Fibroblast of peridontal ligament (primary cell): ENCODE measurements around the gene CDCA7L.
A peak's percentile ranks its signal among the peaks of the same experiment; 100 is the strongest.

ENCODE experiments used
- DNase-seq: peaks from one replicate; pipeline ENCODE4 v3.0.0-alpha.2; 2010; ENCODE audit errors: extremely low read depth

Gene CDCA7L

DNA sequence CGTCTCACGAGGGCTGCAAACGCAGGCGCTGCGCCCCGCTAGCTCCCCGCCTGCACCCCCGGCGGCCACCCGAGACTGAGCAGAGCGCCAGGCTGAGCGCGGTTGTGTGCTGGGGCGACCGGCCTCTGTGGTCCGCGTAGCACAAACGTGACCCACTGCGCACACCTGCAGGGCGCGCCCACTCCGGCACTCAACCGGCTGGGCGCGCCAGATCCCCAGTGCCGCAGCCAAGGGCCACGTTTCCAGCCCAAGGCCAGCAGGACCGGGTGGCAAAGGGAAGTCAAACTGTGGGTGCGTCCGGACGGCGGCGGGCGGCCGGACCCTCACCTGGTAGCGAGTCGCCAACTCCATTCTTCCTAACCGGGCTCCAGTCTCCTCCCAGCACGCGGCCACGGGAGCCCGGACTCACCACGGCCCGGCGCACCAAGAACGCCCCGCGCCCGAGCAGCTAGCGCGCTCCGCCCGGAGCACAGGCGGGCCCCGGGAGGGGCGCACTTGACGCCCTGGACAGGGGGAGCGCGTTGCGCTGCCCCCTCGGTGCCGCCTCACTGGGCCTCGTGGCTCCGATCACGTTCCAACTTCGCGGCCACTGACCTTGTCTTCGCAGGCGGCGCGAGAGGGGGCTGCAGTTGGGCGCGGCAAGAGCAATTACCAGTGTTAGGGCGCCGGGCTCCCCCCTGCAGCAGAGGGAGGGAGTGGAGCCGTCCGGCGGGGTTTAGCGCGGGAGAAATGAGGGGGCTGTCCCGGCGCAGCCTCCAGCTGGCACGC is at the start of gene CDCA7L:
TSS of gene CDCA7L (minus strand) at position 446 of the 768 bp plus-strand sequence. CDS start at position 351, 95 bp downstream.
- peak; percentile 54 for DNase-seq

DNA sequence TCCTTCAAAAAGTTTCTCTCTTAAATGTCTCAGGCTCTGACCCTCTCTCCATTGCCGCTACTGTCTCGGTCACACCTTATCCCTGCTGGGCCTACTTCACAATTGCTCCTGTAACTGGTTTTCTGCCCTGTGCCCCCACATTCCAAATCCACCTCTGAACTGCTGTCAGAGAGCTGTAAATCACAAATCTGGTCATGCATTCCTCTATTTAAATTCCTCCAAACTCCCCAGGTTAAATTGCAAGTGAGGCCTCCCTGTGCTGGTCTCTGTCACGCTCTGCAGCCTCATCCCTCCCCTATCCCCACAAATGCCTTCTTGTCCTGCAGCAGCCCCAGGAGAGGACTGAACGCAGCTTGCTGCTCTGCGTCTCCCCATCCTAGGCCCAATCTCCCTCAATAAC is 40.4 kb upstream of the CDCA7L start:
- no peak for DNase-seq

- DNase-seq, result no peak
Measured at GRCh38 chr7:21984042-21984441, 38.3 kb upstream of the CDCA7L start.

DNA sequence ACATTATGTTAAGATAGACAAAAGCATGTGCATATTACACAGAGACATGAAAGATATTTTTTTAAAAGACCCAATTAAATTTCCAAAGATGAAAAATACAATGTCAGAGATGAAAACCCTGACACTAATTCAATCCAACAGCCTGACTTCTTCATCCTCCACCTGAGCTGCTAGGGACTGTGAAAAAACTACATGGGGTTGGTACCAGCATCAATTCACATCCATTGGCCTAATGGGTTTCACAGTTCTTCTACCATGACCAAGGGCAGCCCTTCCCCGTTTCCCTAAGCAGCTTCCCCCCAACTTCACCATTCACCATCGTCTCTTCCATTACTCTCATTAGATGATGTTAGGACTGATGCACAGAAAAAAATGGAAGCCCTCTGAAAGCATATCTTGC is 37.4 kb upstream of the CDCA7L start:
- no peak for DNase-seq

DNA sequence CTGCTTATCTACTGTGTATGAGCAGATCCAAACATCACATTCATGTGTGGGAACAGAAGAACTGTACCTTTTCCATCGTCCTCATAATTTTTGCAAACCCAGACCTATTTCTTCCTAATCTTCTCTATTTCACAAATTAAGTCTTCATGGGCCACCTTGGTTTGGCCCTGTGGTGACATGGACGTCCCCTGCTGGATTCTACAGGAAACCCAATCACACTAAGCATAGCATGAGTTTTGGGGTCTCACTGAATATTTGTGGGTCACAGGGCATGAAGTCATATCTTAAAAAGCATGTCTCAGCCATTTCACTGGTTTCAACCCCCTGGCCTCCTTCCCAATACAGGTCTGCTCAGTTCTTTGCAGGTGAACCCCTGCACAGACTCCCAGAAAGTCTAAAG is 35.8 kb upstream of the CDCA7L start:
- no peak for DNase-seq

- DNase-seq, result no peak
Measured at GRCh38 chr7:21980926-21981500, 35.3 kb upstream of the CDCA7L start.

DNA sequence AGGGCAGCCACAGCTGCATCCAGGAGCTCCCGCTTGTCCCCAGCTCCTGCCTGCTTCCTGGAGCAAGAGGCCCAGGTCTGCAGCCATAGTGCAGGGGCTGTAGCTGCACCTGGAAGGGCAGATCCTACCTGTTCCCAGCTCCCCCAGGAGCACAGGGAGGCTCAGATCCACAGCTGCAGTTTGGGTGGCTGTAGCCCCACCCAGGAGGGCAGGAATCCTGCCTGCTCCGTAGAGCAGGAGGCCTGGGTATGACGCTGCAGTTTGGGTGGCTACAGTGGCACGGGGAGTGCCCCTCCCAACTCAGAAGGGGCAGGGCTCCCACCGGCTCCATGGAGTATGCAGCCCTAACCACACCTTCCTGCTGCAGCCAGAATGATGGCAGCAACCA is 26.7 kb upstream of the CDCA7L start:
- no peak for DNase-seq

GRCh38 chr7:21971780-21972396 is 26.2 kb upstream of the CDCA7L start:
- no peak for DNase-seq

- no peak for DNase-seq
Measured at GRCh38 chr7:21969822-21970221, 24.1 kb upstream of the CDCA7L start.

DNA sequence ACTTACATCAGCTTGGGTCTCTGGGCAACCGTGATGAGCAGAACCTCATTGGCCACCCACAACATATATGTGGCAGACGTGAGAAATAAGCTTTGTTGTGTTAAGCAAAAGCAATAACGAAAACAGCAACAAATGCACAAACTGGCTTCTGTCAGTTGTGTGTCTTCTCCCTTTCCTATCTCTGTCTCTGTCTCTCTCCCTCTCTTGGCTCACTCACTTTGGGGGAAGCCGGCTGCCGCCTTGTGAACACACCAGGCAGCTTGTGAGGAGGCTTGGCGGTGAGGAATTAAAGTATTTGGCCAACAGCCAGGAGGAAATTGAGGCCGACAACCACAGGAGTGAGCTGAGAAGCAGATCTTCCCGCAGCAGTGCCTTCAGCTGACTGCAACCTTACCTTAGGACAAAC is 21.9 kb upstream of the CDCA7L start:
- DNase-seq, result no peak

DNA sequence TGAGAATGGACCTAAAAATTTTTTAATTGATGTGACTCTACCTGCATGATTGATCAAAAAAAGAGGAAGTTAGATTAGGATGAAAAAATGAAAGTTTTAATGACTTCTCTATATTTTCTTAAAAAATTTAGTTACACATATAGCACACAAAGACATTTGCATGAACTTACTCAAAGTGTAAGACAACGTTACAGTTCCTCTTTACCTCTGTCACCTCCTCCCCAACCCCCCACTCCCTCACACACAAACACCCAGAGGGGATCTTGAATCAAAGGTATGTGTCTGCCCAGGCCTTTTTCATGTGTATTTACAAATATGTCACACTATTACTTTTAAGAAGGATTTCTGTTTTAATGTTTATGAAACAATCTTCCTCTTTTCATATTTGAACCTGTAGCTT is 20.6 kb upstream of the CDCA7L start:
- no peak for DNase-seq

DNA sequence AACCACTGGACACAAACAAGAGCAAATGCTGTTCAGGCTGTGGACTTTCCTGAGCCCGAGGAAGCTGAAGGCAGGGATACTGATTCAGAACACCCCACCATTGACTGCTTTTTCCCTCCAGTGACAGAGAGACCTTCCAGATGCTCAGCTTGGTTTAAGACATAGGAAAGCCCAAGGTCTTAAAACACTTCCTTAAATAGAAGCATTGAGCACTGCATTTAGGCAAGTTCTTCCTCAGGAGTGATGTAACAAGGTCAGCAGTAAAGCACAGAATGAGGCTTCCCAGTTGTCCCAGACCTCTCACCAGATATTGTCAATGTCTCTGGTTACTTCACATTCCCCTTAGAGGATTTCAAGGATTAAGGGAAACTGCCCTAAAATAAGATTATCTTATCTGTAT is 19.6 kb upstream of the CDCA7L start:
- DNase-seq, result no peak

DNA sequence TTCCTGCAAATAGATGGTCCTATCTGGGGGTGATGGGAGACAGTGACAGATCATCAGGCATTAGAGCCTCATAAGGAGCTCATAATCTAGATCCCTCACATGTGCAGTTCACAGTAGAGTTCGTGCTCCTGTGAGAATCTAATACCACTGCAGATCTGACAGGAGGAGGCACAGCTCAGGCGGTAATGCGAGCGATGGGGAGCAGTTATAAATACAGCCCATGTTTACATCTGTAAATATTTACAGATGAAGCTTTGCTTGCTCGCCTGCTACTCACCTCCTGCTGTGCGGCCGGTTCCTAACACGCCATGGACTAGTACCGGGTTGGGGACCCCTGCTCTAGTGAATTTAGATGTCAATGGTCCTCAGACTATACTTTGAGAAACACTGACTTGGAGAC is 17.0 kb upstream of the CDCA7L start:
- DNase-seq, result no peak

- DNase-seq, result peak; percentile 62
Measured at GRCh38 chr7:21960922-21961321, 15.2 kb upstream of the CDCA7L start.

DNA sequence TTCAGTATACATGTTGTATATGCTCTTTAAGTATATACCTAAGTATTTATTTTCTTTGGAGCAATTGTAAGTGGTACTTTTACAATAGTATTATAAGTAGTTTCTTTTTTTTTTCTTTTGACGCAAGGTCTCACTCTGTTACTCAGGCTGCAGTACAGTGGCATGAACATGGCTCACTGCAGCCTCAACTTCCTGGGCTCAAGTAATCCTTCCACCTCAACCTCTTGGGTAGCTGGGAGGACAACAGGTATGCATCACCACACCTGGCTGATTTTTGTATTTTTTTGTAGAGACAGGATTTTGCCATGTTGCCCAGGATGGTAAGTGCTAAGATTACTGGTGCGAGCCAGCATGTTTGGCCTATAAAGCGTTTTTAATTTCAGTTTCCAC is 13.7 kb upstream of the CDCA7L start:
- DNase-seq, result no peak

- peak; percentile 12 for DNase-seq
Measured at GRCh38 chr7:21953781-21954180, 8.1 kb upstream of the CDCA7L start.

GRCh38 chr7:21948887-21949540 is 3.3 kb upstream of the CDCA7L start:
- no peak for DNase-seq

- DNase-seq, result no peak
Measured at GRCh38 chr7:21948364-21948763, 2.7 kb upstream of the CDCA7L start.

- DNase-seq, result no peak
Measured at GRCh38 chr7:21947946-21948345, 2.2 kb upstream of the CDCA7L start.

- no peak for DNase-seq
Measured at GRCh38 chr7:21947056-21947455, 1.4 kb upstream of the CDCA7L start.

DNA sequence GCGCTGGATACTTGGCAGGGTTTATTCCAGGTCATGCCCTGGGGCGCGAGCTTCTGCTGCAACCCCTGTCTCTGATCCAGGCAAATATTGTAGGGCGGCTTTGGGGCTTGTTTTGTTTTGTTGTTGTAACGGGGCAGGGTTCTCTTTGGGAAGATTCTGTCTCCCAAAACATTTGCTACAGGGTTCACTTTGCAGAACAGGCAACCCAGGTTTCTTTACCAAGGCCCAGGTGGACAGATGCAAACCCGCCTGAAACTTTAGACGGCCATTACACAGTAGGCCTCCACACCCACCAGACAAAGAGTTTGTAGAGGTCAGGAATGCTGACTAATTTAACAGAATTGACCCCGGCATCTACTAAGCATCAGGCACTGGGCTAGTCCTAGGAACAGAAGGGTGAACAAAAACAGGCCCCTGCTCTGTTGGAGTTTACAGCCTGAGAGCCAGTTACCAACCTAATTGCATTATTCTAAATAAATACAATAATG is 567 bp upstream of the CDCA7L start:
- no peak for DNase-seq

DNA sequence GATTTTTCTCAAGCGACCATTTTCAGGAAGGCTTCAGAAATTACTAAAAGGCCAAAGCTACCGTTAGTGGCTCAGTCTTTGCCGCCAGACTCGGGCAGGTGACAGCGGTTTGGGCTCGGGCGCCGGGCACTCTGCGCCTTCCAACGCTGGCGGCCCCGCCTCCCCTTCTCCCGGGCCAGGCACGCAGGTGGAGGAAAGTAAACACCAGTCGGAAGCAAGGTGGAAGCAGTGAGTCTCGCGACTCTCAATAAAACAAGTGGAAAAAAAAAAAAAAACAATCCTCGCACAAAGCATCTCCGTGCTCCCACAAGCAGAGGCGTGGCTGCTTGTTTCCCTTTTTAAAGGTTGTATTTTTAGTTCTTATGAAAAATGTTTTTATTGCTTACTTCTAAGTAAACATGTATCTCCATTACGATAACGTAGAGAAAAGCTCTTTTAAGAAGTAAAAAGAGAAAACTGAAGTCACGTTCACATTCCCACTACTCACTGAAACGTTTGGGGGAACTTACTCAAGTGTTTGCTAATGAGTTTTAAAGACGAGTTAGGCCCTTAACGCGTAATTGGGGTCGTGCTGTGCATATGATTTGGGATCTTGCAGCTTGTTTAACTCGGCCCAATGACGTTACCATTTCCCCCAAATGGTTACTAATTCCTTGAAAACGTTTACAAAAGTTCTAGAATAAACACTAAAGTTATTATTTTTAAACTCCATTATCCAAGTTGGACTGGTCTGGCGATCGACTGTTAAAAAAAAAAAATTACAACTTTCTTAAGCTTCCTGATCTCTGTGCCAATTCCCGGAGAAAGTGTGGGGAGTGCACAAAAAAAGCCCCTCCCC is 864 bp downstream of the CDCA7L start:
- DNase-seq, result peak; percentile 58
